Left renal pelvis (tissue), 4 donors: ENCODE data around the gene LRBA. TPM values are rescaled to one million over a fixed set of nuclear protein-coding genes. Genes with fewer than 3 reads are reported as not detected.

Experiments
- DNase-seq, 4 donors: peaks; one replicate each; pipeline ENCODE4 v3.0.0-alpha.2; 2013; ENCODE audit warnings: low read depth in 4 of 4, low spot score in 3 of 4
- polyA plus RNA-seq, 4 donors: library from polyadenylated mRNA; unstranded; fragments of 120-200 nt; gene quantifications; one replicate each; pipeline ENCODE4 v1.2.1, GENCODE V29; 2013; ENCODE audit not compliant: insufficient read length in 4 of 4

The LRBA gene
- polyA plus RNA-seq, 4 donors = 25.9 to 75.8 (median 65.4) TPM

- no peak for DNase-seq
Measured at GRCh38 chr4:150237110-150237872, 777.8 kb downstream of the LRBA start.

DNA sequence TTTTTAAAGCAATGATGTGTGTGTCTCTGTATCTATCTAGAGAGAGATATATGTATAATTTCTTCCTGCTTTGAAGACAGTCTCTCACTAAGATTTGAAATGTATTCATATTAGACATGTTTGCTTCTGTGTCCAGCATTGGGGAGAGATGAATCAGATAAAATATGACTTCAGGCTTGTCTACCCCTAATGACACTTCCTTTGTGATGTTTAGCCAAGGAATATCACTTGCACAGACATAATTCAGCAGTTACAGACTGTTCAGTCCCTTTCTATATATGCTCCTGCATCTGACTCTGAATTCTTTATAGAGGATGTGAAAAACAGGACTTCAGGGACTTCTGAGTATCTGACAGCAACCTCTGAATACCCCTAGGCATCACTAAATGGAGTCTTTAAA is 778.5 kb downstream of the LRBA start:
- no peak for DNase-seq

DNA sequence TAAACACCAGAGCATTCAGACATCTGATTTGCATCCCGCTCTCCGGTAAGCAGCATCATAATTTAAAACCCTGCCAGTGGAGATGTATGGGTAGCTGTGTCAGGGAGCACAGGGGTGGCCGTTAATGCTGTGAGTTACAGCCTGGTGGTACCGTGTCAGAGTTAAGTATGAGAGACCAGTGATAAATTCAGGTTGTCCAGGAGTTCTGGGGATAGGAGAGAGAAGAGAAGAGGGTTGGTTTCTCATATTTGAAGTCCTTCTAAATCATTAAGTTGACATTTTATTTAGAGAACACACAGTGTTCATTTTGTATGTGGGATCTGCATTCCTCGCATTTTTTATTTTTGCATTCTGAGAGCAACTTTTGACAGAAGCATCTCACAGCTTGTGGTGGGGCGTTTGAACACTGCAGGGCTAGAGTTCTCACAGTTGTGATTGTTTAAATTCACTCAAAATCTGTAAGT is 779.2 kb downstream of the LRBA start:
- DNase-seq = no peak

GRCh38 chr4:150235317-150235716 is 779.8 kb downstream of the LRBA start:
- no peak for DNase-seq

DNA sequence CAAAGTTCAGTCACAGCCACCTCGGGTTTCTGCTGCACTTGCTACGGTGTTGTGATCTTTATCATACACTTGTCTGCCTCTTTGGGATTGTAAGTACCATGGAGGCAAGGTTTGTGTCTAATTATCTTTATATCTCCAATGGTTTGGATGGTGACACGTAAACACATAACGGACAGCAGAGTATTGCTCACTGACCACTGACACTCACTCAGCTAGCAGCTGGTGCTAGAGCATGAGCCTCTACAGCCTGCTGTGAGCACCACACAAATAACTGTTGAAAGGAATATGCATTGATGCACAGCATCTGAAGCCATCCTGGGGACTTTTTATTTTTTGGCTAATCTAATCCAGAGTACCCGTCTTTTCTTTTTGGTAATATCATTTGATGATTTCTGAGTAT is 780.8 kb downstream of the LRBA start:
- DNase-seq = no peak

GRCh38 chr4:150232029-150232428 is 783.1 kb downstream of the LRBA start:
- no peak for DNase-seq

- DNase-seq = no peak
Measured at GRCh38 chr4:150231107-150231770, 783.8 kb downstream of the LRBA start.

DNA sequence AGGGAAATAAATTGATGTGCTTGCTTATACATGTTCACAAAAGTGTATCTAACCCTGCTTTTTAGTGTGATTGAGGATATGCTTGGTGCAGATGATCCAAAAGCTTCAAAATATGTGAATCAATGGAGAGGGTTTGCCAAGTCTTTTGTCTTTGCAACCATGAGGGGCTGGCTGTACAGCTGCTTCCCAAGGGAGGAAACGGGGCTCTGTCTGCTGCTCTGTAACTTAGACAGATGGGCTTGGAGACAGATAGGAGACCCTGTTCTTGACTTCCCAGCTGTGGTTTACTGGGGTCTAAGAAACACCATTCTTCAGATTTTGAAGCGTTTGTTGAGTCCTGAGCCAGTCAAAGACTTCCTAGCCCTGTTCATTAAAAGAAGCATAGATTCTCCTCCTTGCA is 784.5 kb downstream of the LRBA start:
- DNase-seq = no peak

DNA sequence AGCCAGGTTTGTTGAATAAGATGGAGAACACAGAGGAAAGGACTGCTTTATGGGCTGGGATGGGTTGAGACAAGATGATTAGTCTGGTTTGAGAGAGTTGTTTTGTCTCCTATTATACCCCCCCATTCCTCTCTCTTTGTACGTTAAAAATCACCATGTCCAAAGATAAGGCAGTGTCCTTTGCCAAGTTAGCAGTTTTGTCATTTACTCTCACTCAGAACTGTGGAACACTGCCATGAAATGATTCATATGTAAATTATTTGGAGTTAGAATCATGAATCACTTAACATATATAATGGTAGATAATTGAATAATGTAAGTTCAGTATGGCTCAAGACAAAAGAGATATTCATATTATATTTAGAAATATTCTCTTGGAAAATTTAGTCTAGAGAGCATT is 785.6 kb downstream of the LRBA start:
- no peak for DNase-seq

GRCh38 chr4:150224896-150225591 is 790.0 kb downstream of the LRBA start:
- no peak for DNase-seq

DNA sequence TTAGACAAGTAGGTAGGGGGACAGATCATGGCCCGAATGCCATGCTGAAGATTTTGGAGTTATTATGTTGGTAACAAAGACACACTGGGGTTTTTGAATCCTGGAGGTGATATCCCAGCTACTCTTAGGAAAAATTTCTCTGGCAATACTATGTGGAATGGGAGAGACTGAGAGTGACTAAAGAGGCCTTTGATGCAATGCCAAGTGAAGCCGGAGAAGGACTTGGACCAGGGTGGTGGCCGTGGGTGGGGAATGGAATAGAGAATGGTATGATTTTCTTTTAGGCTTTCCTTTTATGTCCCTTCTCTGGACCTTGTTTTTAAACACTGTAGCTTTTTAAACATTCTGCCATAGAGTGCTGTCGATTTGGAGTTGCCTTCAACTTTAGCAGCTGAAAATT is 795.2 kb downstream of the LRBA start:
- no peak for DNase-seq

DNA sequence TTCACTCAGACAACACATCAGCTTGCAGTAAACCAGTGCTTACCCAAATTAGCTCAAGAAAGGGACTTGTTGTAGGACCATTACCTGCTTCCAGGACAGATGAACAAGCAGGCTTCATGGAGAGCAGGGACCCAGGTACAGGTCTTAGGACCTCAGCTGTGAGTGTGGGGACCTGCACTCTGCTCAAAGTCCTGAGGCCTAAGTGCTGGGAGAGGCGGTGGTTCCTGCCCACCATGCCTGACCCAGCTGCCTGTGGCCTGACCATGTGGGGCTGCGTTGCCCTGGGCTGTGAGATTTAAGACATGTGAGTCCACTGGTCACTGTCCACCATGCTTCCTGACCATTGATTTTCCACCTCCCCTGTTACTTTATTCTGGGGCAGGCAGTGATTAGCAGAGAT is 796.6 kb downstream of the LRBA start:
- DNase-seq = no peak

GRCh38 chr4:150217808-150218207 is 797.3 kb downstream of the LRBA start:
- DNase-seq = no peak

DNA sequence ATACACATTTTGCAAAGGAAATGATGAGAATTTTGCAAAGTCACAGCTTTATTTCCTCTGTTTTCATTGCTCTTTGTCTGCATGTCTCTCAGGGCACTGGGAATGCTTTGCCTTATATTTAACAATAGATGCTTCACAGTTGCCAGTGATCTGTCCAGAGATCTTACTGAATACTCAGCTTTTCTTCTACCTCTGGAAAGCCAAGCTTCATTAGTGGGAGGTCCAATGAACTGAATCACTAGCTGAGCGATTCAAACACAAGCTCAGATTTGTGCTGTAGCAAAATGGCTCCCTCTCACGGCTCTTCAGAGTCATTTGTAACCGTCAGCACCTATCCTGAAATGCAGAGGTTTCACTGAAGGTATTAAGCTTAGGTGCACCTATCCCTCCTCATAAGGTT is 797.9 kb downstream of the LRBA start:
- DNase-seq = no peak

DNA sequence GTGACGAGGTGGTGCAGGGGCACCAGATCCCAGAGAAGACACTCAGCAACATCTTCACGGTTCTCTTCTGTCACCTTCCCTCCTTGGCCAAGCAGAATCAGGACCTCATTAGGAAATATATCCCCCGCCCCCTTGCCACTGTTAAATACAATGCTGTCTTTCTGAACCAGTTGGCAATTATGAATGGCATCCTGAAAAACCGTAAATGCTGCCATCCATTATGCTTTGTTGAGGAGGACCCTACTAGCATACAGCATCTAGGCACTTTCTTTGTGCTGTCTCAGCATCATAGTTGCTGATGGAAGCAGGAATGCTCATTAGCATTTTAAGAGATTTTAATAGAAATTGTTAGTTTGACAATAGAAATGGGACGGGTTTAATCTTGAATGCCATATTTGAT is 798.4 kb downstream of the LRBA start:
- no peak for DNase-seq

GRCh38 chr4:150215601-150216000 is 799.5 kb downstream of the LRBA start:
- no peak for DNase-seq

Other genes starting within 250 kb of the LRBA start
- 1,000 to 10,000 TPM; 3,840 to 4,571 (median 4,234) TPM for gene RPS3A, start 84.3 kb upstream of the LRBA start, polyA plus RNA-seq